Measurements from ENCODE around the gene OTC. TPM values are rescaled to one million over a fixed set of nuclear protein-coding genes. Genes with fewer than 3 reads are reported as not detected.

The OTC gene
- total RNA-seq, 1 donor from 2014 or later = not detected

DNA sequence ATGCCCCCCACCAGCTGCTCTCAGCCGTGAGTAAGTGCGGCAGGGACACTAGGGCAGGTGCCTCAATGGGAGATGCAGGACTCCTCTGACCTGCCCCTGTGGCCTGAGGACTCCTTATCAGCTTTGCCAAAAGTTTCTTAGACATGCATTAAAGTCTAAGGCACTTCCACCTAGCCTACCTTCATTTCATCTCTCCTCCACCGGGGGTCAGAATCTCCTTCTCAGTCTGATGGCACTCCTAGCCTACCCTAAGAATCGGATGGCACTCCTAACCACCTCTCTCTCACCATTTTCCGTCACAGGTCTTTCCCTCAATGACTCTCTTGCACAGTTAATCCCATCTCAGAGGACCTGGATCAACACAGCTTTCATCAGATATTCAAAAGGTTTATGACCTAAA is 85.9 kb downstream of the OTC start:
- Mint-ChIP-seq H3K27ac (no peak overlapping the region), H3K9me3 (no peaks in the 10 kb centered on the region), H3K27me3 (ENCODE audit: insufficient read depth, low read depth) (no peaks in the 10 kb centered on the region), H3K4me3 (no peak overlapping the region), H3K36me3 (no peaks in the 10 kb centered on the region), H3K4me1 (no peaks in the 10 kb centered on the region)
- H2AFZ ChIP-seq (replicated peaks) = no peak overlapping the region
- no peak overlapping the region for H3K4me3 ChIP-seq
- H3K9me3 ChIP-seq (ENCODE audit: low read depth) = no peaks in the 10 kb centered on the region
- no peak overlapping the region for H3K4me2 ChIP-seq
- H4K20me1 ChIP-seq (ENCODE audit: low read depth) = no peaks in the 10 kb centered on the region
- H3K9ac ChIP-seq = no peak overlapping the region
- H3F3A ChIP-seq (ENCODE audit: low read depth) = no peaks in the 10 kb centered on the region
- H3K79me2 ChIP-seq (ENCODE audit: low read depth) = no peaks in the 10 kb centered on the region
- H3K4me1 ChIP-seq = peaks cover 9% of the 10 kb centered on the region
- H3K27ac ChIP-seq = no peak overlapping the region
- DNase-seq (ENCODE audit: low spot score) = peak; percentile 3
- H3K36me3 ChIP-seq = no peaks in the 10 kb centered on the region
- TF ChIP-seq EZH2phosphoT487 (IDR thresholded peaks at IDR 0.05) = no peak
- TF ChIP-seq, protein P1, sequence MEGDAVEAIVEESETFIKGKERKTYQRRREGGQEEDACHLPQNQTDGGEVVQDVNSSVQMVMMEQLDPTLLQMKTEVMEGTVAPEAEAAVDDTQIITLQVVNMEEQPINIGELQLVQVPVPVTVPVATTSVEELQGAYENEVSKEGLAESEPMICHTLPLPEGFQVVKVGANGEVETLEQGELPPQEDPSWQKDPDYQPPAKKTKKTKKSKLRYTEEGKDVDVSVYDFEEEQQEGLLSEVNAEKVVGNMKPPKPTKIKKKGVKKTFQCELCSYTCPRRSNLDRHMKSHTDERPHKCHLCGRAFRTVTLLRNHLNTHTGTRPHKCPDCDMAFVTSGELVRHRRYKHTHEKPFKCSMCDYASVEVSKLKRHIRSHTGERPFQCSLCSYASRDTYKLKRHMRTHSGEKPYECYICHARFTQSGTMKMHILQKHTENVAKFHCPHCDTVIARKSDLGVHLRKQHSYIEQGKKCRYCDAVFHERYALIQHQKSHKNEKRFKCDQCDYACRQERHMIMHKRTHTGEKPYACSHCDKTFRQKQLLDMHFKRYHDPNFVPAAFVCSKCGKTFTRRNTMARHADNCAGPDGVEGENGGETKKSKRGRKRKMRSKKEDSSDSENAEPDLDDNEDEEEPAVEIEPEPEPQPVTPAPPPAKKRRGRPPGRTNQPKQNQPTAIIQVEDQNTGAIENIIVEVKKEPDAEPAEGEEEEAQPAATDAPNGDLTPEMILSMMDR (IDR thresholded peaks at IDR 0.05) = peak; percentile 16
- no peaks in the 10 kb centered on the region for H3K27me3 ChIP-seq

DNA sequence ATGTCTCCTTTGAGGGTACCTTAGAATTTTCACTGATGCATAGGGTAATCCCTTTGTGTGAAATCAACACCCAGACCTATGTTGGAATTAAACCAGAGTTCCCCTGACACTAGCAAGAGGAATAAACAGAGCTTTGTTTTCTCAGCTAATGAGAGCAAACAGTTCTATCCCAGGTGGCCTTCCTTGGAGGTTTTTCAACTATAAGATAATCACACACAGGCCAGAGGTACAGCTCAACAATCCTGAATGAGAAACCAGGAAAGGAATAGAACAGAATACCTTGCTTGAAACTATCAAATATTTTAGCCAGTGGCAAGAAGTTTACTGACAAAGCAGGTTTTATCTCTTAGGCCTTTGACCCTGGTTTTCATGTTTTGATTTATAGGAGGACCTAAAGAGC is 100.2 kb downstream of the OTC start:
- no peak overlapping the region for H3K4me3 ChIP-seq
- DNase-seq (ENCODE audit: low spot score) = no peak
- H3K36me3 Mint-ChIP-seq = no peaks in the 10 kb centered on the region
- no peak overlapping the region for H2AFZ ChIP-seq (replicated peaks)
- no peaks in the 10 kb centered on the region for H3K27me3 ChIP-seq
- no peak overlapping the region for H3K27ac ChIP-seq
- no peaks in the 10 kb centered on the region for H3K4me1 Mint-ChIP-seq
- no peaks in the 10 kb centered on the region for H3K9me3 ChIP-seq (ENCODE audit: low read depth)
- H3K27ac Mint-ChIP-seq = no peak overlapping the region
- H4K20me1 ChIP-seq (ENCODE audit: low read depth) = no peaks in the 10 kb centered on the region
- no peaks in the 10 kb centered on the region for H3K79me2 ChIP-seq (ENCODE audit: low read depth)
- TF ChIP-seq EZH2phosphoT487 (IDR thresholded peaks at IDR 0.05) = no peak
- TF ChIP-seq EZH2 (IDR thresholded peaks at IDR 0.05) = no peak
- TF ChIP-seq, protein P1 (IDR thresholded peaks at IDR 0.05) = no peak
- H3K4me3 Mint-ChIP-seq = no peak overlapping the region
- H3K36me3 ChIP-seq = no peaks in the 10 kb centered on the region
- H3K9me3 Mint-ChIP-seq = peaks cover 4% of the 10 kb centered on the region
- no peak overlapping the region for H3K4me2 ChIP-seq
- H3F3A ChIP-seq (ENCODE audit: low read depth) = no peaks in the 10 kb centered on the region
- H3K4me1 ChIP-seq = no peaks in the 10 kb centered on the region
- no peaks in the 10 kb centered on the region for H3K27me3 Mint-ChIP-seq (ENCODE audit: insufficient read depth, low read depth)
- H3K9ac ChIP-seq = no peak overlapping the region

DNA sequence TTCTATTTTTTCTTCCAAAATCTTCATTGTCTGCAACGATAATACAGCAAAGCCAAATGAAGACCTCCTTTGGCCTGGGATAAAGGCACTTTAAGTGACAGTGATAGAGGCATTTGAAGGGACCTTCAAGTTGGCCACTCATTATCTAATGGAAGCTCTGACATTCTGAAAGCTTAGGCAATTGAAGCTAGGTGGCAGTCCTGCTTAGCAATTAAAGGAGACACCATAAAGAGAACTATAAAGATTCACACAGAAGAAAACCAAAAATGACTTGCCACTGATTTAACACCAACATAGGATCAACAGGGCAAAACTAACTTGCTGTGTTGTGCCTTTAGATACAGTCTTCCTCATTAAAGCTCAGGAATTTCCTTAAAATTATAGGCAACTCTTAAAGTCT is 105.7 kb downstream of the OTC start:
- no peak overlapping the region for H3K27ac Mint-ChIP-seq
- no peaks in the 10 kb centered on the region for H3K36me3 ChIP-seq
- H3K4me1 ChIP-seq = no peaks in the 10 kb centered on the region
- no peaks in the 10 kb centered on the region for H3K79me2 ChIP-seq (ENCODE audit: low read depth)
- no peaks in the 10 kb centered on the region for H3K9me3 ChIP-seq (ENCODE audit: low read depth)
- no peaks in the 10 kb centered on the region for H3K36me3 Mint-ChIP-seq
- H3K4me2 ChIP-seq = no peak overlapping the region
- peaks cover 5% of the 10 kb centered on the region for H3K27me3 Mint-ChIP-seq (ENCODE audit: insufficient read depth, low read depth)
- no peak overlapping the region for H2AFZ ChIP-seq (replicated peaks)
- H3K27ac ChIP-seq = no peak overlapping the region
- no peaks in the 10 kb centered on the region for H4K20me1 ChIP-seq (ENCODE audit: low read depth)
- no peaks in the 10 kb centered on the region for H3K27me3 ChIP-seq
- no peak overlapping the region for H3K9ac ChIP-seq
- H3K4me3 ChIP-seq = no peak overlapping the region
- no peaks in the 10 kb centered on the region for H3F3A ChIP-seq (ENCODE audit: low read depth)
- H3K4me1 Mint-ChIP-seq = no peaks in the 10 kb centered on the region
- H3K4me3 Mint-ChIP-seq = no peak overlapping the region
- TF ChIP-seq, protein P1 (IDR thresholded peaks at IDR 0.05) = peak; percentile 17
- no peak for TF ChIP-seq EZH2 (IDR thresholded peaks at IDR 0.05)
- H3K9me3 Mint-ChIP-seq = peaks cover 13% of the 10 kb centered on the region
- no peak for DNase-seq (ENCODE audit: low spot score)

DNA sequence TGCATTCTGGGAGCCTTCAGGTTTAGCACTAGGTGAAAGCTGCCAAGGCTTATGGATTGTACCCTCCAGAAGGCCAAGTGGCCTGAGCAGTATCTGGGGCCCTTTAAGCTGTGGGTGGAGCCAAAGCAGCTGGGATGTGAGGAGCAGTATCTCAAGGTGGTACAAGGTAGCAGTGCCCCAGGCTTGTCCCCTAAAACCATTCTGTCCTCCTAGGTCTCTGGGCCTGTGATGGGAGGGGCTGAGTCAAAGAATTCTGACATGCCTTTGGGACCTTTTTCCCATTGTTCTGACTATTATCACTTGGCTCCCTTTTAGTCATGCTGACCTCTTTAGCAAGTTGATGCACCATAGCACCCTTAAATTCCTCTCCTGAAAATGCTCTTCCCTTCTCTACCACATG is 109.9 kb downstream of the OTC start:
- DNase-seq (ENCODE audit: low spot score) = no peak
- no peaks in the 10 kb centered on the region for H3K4me1 Mint-ChIP-seq

More for the DNA sequence above, 109.9 kb downstream of the OTC start:
- H2AFZ ChIP-seq (replicated peaks) = no peak overlapping the region
- no peak overlapping the region for H3K4me2 ChIP-seq
- no peaks in the 10 kb centered on the region for H3K4me1 ChIP-seq
- H3K4me3 Mint-ChIP-seq = no peak overlapping the region
- H3K79me2 ChIP-seq (ENCODE audit: low read depth) = no peaks in the 10 kb centered on the region
- H3K27ac Mint-ChIP-seq = no peak overlapping the region
- H3F3A ChIP-seq (ENCODE audit: low read depth) = no peaks in the 10 kb centered on the region
- no peaks in the 10 kb centered on the region for H4K20me1 ChIP-seq (ENCODE audit: low read depth)
- no peaks in the 10 kb centered on the region for H3K36me3 ChIP-seq
- no peaks in the 10 kb centered on the region for H3K36me3 Mint-ChIP-seq
- TF ChIP-seq, protein P1 (IDR thresholded peaks at IDR 0.05) = no peak
- TF ChIP-seq EZH2 (IDR thresholded peaks at IDR 0.05) = no peak
- TF ChIP-seq EZH2phosphoT487 (IDR thresholded peaks at IDR 0.05) = no peak
- peaks cover 5% of the 10 kb centered on the region for H3K27me3 Mint-ChIP-seq (ENCODE audit: insufficient read depth, low read depth)
- no peak overlapping the region for H3K27ac ChIP-seq
- no peak overlapping the region for H3K9ac ChIP-seq
- no peak overlapping the region for H3K4me3 ChIP-seq
- peaks cover 8% of the 10 kb centered on the region for H3K9me3 Mint-ChIP-seq
- no peaks in the 10 kb centered on the region for H3K27me3 ChIP-seq
- H3K9me3 ChIP-seq (ENCODE audit: low read depth) = no peaks in the 10 kb centered on the region
